Measurements from ENCODE around the gene LTBP1. TPM values are rescaled to one million over a fixed set of nuclear protein-coding genes. Genes with fewer than 3 reads are reported as not detected.
"Not testable (repeated sequence)": the region's sequence is repeated elsewhere in the genome, so short reads cannot be mapped to it uniquely, and the experiment has no call there.

The LTBP1 gene
- total RNA-seq, 5 donors from 2014 or later (not counting 1 experiment from before 2014, with no cell fraction given) = 0.16 to 0.76 (median 0.43) TPM

GRCh38 chr2:32921486-32921885 lies 25.3 kb upstream of the LTBP1 start:
- POLR2A ChIA-PET = not testable (repeated sequence)

GRCh38 chr2:32922501-32922900 lies 24.3 kb upstream of the LTBP1 start:
- Mint-ChIP-seq H3K27me3 (peaks cover 21 to 42% of the 10 kb centered on the region in 2 donors), H3K4me3 (no peak overlapping the region), H3K4me1 (no peaks in the 10 kb centered on the region), H3K36me3 (no peaks in the 10 kb centered on the region), H3K9me3 (no peaks in the 10 kb centered on the region), H3K27ac (no peak overlapping the region)
- ATAC-seq (replicated peaks in 1 of 4) (no peak), DNase-seq (no peak)
- no CpG with 5 or more reads among the region's 1 CpG for WGBS (ENCODE audit: insufficient coverage)
- Histone ChIP-seq H3K4me1 (ENCODE audit: control insufficient read depth in 1 of 2, extremely low read depth in 1 of 2, insufficient read depth in 2 of 2, low read length in 2 of 2) (no peaks in the 10 kb centered on the region), H3K9me3 (no peaks in the 10 kb centered on the region), H3K4me3 (ENCODE audit: control insufficient read depth in 1 of 2, extremely low read depth in 1 of 2, low read length in 1 of 2) (no peak overlapping the region), H3K27ac (ENCODE audit: low read length) (no peak overlapping the region), H3K27me3 (replicated peaks in 1 of 2; ENCODE audit: control insufficient read depth in 2 of 2, extremely low read depth in 1 of 2, insufficient read depth in 2 of 2, low read length in 1 of 2) (peaks cover 0 to 17% of the 10 kb centered on the region in 2 experiments), H3K36me3 (ENCODE audit: control insufficient read depth in 2 of 2, extremely low read depth in 1 of 2, insufficient read depth in 1 of 2, low read length in 1 of 2) (no peaks in the 10 kb centered on the region)
- ChIA-PET POLR2A (no interaction called here), CTCF (no interaction called here)

More at GRCh38 chr2:32921486-32921885, 25.3 kb upstream of the LTBP1 start:
- ATAC-seq (replicated peaks in 1 of 4); H3K27ac ChIP-seq (ENCODE audit: low read length); H3K4me1 ChIP-seq (ENCODE audit: control insufficient read depth in 1 of 2, extremely low read depth in 1 of 2, insufficient read depth in 2 of 2, low read length in 2 of 2); DNase-seq; H3K27ac Mint-ChIP-seq; H3K9me3 ChIP-seq; H3K36me3 Mint-ChIP-seq; H3K36me3 ChIP-seq (ENCODE audit: control insufficient read depth in 2 of 2, extremely low read depth in 1 of 2, insufficient read depth in 1 of 2, low read length in 1 of 2); H3K4me1 Mint-ChIP-seq; H3K4me3 ChIP-seq (ENCODE audit: control insufficient read depth in 1 of 2, extremely low read depth in 1 of 2, low read length in 1 of 2); CTCF ChIA-PET; H3K9me3 Mint-ChIP-seq; H3K4me3 Mint-ChIP-seq: not testable (repeated sequence)
- 94% methylated on average over 5 of the region's 5 CpGs for WGBS (ENCODE audit: insufficient coverage)
- peaks cover 17 to 32% of the 10 kb centered on the region in 2 donors for H3K27me3 Mint-ChIP-seq
- peaks cover 0 to 11% of the 10 kb centered on the region in 2 experiments for H3K27me3 ChIP-seq (replicated peaks in 1 of 2; ENCODE audit: control insufficient read depth in 2 of 2, extremely low read depth in 1 of 2, insufficient read depth in 2 of 2, low read length in 1 of 2)

GRCh38 chr2:32923109-32923508 lies 23.6 kb upstream of the LTBP1 start:
- H3K27me3 Mint-ChIP-seq = peaks cover 25 to 45% of the 10 kb centered on the region in 2 donors
- Histone ChIP-seq H3K4me1 (ENCODE audit: control insufficient read depth in 1 of 2, extremely low read depth in 1 of 2, insufficient read depth in 2 of 2, low read length in 2 of 2) (no peaks in the 10 kb centered on the region), H3K36me3 (ENCODE audit: control insufficient read depth in 2 of 2, extremely low read depth in 1 of 2, insufficient read depth in 1 of 2, low read length in 1 of 2) (no peaks in the 10 kb centered on the region), H3K9me3 (no peaks in the 10 kb centered on the region), H3K27ac (ENCODE audit: low read length) (no peak overlapping the region), H3K27me3 (replicated peaks in 1 of 2; ENCODE audit: control insufficient read depth in 2 of 2, extremely low read depth in 1 of 2, insufficient read depth in 2 of 2, low read length in 1 of 2) (peaks cover 0 to 17% of the 10 kb centered on the region in 2 experiments), H3K4me3 (ENCODE audit: control insufficient read depth in 1 of 2, extremely low read depth in 1 of 2, low read length in 1 of 2) (no peak overlapping the region)
- H3K4me1 Mint-ChIP-seq = no peaks in the 10 kb centered on the region
- DNase-seq (no peak), ATAC-seq (replicated peaks in 1 of 4) (no peak)
- no peaks in the 10 kb centered on the region for H3K9me3 Mint-ChIP-seq
- H3K27ac Mint-ChIP-seq = no peak overlapping the region
- H3K4me3 Mint-ChIP-seq = no peak overlapping the region
- POLR2A ChIA-PET = no interaction called here
- no CpG with 5 or more reads among the region's 2 CpGs for WGBS (ENCODE audit: insufficient coverage)
- CTCF ChIA-PET = no interaction called here
- no peaks in the 10 kb centered on the region for H3K36me3 Mint-ChIP-seq

GRCh38 chr2:32925283-32925815 lies 21.4 kb upstream of the LTBP1 start:
- peaks cover 0 to 19% of the 10 kb centered on the region in 2 experiments for H3K27me3 ChIP-seq (replicated peaks in 1 of 2; ENCODE audit: control insufficient read depth in 2 of 2, extremely low read depth in 1 of 2, insufficient read depth in 2 of 2, low read length in 1 of 2)
- Mint-ChIP-seq H3K4me1 (no peaks in the 10 kb centered on the region), H3K4me3 (no peak overlapping the region), H3K27me3 (peaks cover 25 to 38% of the 10 kb centered on the region in 2 donors), H3K36me3 (no peaks in the 10 kb centered on the region), H3K27ac (no peak overlapping the region), H3K9me3 (no peaks in the 10 kb centered on the region)
- ChIA-PET POLR2A (no interaction called here), CTCF (no interaction called here)
- no peak for DNase-seq
- no peaks in the 10 kb centered on the region for H3K4me1 ChIP-seq (ENCODE audit: control insufficient read depth in 1 of 2, extremely low read depth in 1 of 2, insufficient read depth in 2 of 2, low read length in 2 of 2)
- H3K4me3 ChIP-seq (ENCODE audit: control insufficient read depth in 1 of 2, extremely low read depth in 1 of 2, low read length in 1 of 2) = no peak overlapping the region
- H3K27ac ChIP-seq (ENCODE audit: low read length) = no peak overlapping the region
- H3K36me3 ChIP-seq (ENCODE audit: control insufficient read depth in 2 of 2, extremely low read depth in 1 of 2, insufficient read depth in 1 of 2, low read length in 1 of 2) = no peaks in the 10 kb centered on the region
- no peaks in the 10 kb centered on the region for H3K9me3 ChIP-seq
- no peak for ATAC-seq (replicated peaks in 1 of 4)
- 72% methylated on average over 4 of the region's 5 CpGs for WGBS (ENCODE audit: insufficient coverage)

GRCh38 chr2:32925976-32926707 lies 20.6 kb upstream of the LTBP1 start:
- Mint-ChIP-seq H3K36me3 (no peaks in the 10 kb centered on the region), H3K27ac (no peak overlapping the region), H3K4me1 (no peaks in the 10 kb centered on the region), H3K4me3 (no peak overlapping the region), H3K27me3 (peaks cover 25 to 38% of the 10 kb centered on the region in 2 donors), H3K9me3 (no peaks in the 10 kb centered on the region)
- no peak for ATAC-seq (replicated peaks in 1 of 4)
- H3K27ac ChIP-seq (ENCODE audit: low read length) = no peak overlapping the region
- ChIA-PET CTCF (no interaction called here), POLR2A (no interaction called here)
- DNase-seq = no peak
- no peaks in the 10 kb centered on the region for H3K36me3 ChIP-seq (ENCODE audit: control insufficient read depth in 2 of 2, extremely low read depth in 1 of 2, insufficient read depth in 1 of 2, low read length in 1 of 2)
- H3K27me3 ChIP-seq (replicated peaks in 1 of 2; ENCODE audit: control insufficient read depth in 2 of 2, extremely low read depth in 1 of 2, insufficient read depth in 2 of 2, low read length in 1 of 2) = peaks cover 0 to 16% of the 10 kb centered on the region in 2 experiments
- no peaks in the 10 kb centered on the region for H3K4me1 ChIP-seq (ENCODE audit: control insufficient read depth in 1 of 2, extremely low read depth in 1 of 2, insufficient read depth in 2 of 2, low read length in 2 of 2)
- WGBS (ENCODE audit: insufficient coverage) = 68% methylated on average over 2 of the region's 6 CpGs
- H3K4me3 ChIP-seq (ENCODE audit: control insufficient read depth in 1 of 2, extremely low read depth in 1 of 2, low read length in 1 of 2) = no peak overlapping the region
- H3K9me3 ChIP-seq = no peaks in the 10 kb centered on the region

- Mint-ChIP-seq H3K4me3 (no peak overlapping the region), H3K36me3 (no peaks in the 10 kb centered on the region), H3K4me1 (no peaks in the 10 kb centered on the region), H3K9me3 (no peaks in the 10 kb centered on the region), H3K27me3 (peaks cover 23 to 37% of the 10 kb centered on the region in 2 donors), H3K27ac (no peak overlapping the region)
- no peak overlapping the region for H3K4me3 ChIP-seq (ENCODE audit: control insufficient read depth in 1 of 2, extremely low read depth in 1 of 2, low read length in 1 of 2)
- peaks cover 0 to 16% of the 10 kb centered on the region in 2 experiments for H3K27me3 ChIP-seq (replicated peaks in 1 of 2; ENCODE audit: control insufficient read depth in 2 of 2, extremely low read depth in 1 of 2, insufficient read depth in 2 of 2, low read length in 1 of 2)
- no peaks in the 10 kb centered on the region for H3K4me1 ChIP-seq (ENCODE audit: control insufficient read depth in 1 of 2, extremely low read depth in 1 of 2, insufficient read depth in 2 of 2, low read length in 2 of 2)
- CTCF ChIA-PET = no interaction called here
- POLR2A ChIA-PET = no interaction called here
- H3K36me3 ChIP-seq (ENCODE audit: control insufficient read depth in 2 of 2, extremely low read depth in 1 of 2, insufficient read depth in 1 of 2, low read length in 1 of 2) = no peaks in the 10 kb centered on the region
- WGBS (ENCODE audit: insufficient coverage) = 20% methylated on average over 1 of the region's 2 CpGs
- ATAC-seq (replicated peaks in 1 of 4) (no peak), DNase-seq (no peak)
- no peaks in the 10 kb centered on the region for H3K9me3 ChIP-seq
- H3K27ac ChIP-seq (ENCODE audit: low read length) = no peak overlapping the region
Observed at GRCh38 chr2:32926708-32927084, 20.1 kb upstream of the LTBP1 start.

Data from T-cell (primary cell).